A673 (cell line): ENCODE results near the gene AUP1. TPM values are rescaled to one million over a fixed set of nuclear protein-coding genes. Genes with fewer than 3 reads are reported as not detected.

Source experiments
- BruUV-seq: library from RNA; stranded (reverse); fragments of 400-500 nt; replicated peaks from 2 replicates; lab custom pipeline; 2021; lab: Mats Ljungman, UMichigan
- CTCF ChIA-PET: fragments of 300-600 bp; sonication (Branson Sonifier 250); formaldehyde crosslinking; loops from one replicate; lab custom pipeline; 2022; ENCODE audit warnings: antibody characterized with exemption; lab: Charles Lee
- POLR2A ChIA-PET: fragments of 300-600 bp; sonication (Branson Sonifier 250); formaldehyde crosslinking; loops from one replicate; lab custom pipeline; 2022; ENCODE audit warnings: antibody characterized with exemption; ENCODE audit not compliant: low non-redundant PET; lab: Charles Lee
- DNase-seq: peaks from one replicate; pipeline ENCODE4 v3.0.0-alpha.2; 2015; ENCODE audit warnings: low spot score
- H3K27ac ChIP-seq: fragments of 200-600 bp; sonication (generic); 2 replicates; pipeline ENCODE4 v1.5.1; 2016; ENCODE audit warnings: mixed run types, low read depth, mild to moderate bottlenecking, mixed read lengths, antibody characterized with exemption, low read length; ENCODE audit not compliant: poor library complexity, severe bottlenecking
- H3K27me3 ChIP-seq: fragments of 200-600 bp; sonication (generic); replicated peaks from 2 replicates; pipeline ENCODE4 v1.6.1; 2017; ENCODE audit warnings: mixed run types, low read depth, mild to moderate bottlenecking, mixed read lengths, antibody characterized with exemption, low read length; ENCODE audit not compliant: insufficient read depth, poor library complexity
- H3K36me3 ChIP-seq: fragments of 200-600 bp; sonication (generic); 2 replicates; pipeline ENCODE4 v1.6.1; 2016; ENCODE audit warnings: mixed run types, mild to moderate bottlenecking, mixed read lengths, antibody characterized with exemption, low read length; ENCODE audit not compliant: insufficient read depth, poor library complexity, severe bottlenecking
- H3K4me1 ChIP-seq: fragments of 200-600 bp; sonication (generic); 2 replicates; pipeline ENCODE4 v1.6.1; 2017; ENCODE audit warnings: mixed run types, mild to moderate bottlenecking, mixed read lengths, antibody characterized with exemption, low read length; ENCODE audit not compliant: insufficient read depth, poor library complexity, severe bottlenecking
- H3K4me3 ChIP-seq: fragments of 200-600 bp; sonication (generic); 2 replicates; pipeline ENCODE4 v1.5.1; 2016; ENCODE audit warnings: low read depth, mixed run types, mild to moderate bottlenecking, mixed read lengths, low read length; ENCODE audit not compliant: poor library complexity, severe bottlenecking
- H3K9me3 ChIP-seq: fragments of 200-600 bp; sonication (generic); 2 replicates; pipeline ENCODE4 v1.6.1; 2016; ENCODE audit warnings: mixed run types, low read depth, mild to moderate bottlenecking, mixed read lengths, antibody characterized with exemption, low read length; ENCODE audit not compliant: poor library complexity, severe bottlenecking
- CTCF ChIP-seq: fragments of 300-800, 200-600 bp; sonication (generic); conservative IDR thresholded peaks from 2 replicates; pipeline ENCODE4 v1.5.1; 2017; ENCODE audit warnings: low read depth, mild to moderate bottlenecking, antibody characterized with exemption, low read length, moderate library complexity, mixed read lengths
- EZH2 ChIP-seq: fragments of 200-600 bp; sonication (generic); IDR thresholded peaks from 2 replicates; pipeline ENCODE4 v1.6.1; 2017; ENCODE audit warnings: borderline replicate concordance, low read depth, mild to moderate bottlenecking, mixed read lengths, antibody characterized with exemption, low read length; ENCODE audit not compliant: poor library complexity, severe bottlenecking
- intact Hi-C: fragments of 100-400 bp; cut with micrococcal nuclease; formaldehyde crosslinking; loops from one replicate; pipeline ENCODE4 v1.10.0; 2022; ENCODE audit not compliant: unreplicated experiment
- total RNA-seq: library from RNA; stranded (reverse); gene quantifications from 2 replicates; pipeline ENCODE4 v1.2.3, GENCODE V29; 2021

AUP1 gene
- total RNA-seq, 1 experiment from 2014 or later = 126 TPM

DNA sequence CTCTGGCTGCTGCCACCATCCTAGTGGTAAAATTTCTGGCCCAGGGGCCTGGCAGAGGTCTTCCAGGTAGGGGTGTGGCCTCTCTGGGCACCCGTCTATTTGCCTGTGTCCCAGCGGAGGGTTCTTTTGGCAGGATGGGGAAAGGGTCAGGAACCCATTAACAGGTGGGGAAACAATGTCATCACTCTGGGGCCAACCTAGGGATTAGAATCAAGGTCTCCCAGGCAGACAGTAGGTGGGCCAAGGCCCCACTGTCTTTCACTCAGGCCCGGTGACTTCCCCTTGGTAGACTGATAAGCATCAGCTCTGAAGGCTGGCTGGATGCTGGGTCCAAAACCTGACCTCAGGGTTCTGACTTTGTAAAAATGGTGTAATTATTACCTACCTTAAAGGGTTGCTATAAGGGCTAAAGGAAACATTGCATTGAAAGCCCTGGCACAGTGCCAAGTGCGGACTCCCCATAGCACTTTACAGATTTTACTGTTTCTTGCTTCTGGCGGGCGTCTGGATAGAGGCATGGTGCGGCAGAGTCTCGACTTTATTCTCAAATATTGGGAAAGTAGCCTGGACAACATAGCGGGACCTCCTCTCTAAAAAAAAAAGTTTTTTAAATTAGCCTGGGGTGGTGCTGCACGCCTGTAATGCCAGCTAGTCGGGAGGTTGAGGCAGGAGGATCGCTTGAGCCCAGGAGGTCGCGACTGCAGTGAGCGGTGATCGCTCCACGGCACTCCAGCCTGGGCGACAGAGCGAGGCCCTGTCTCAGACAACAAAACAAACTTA lies 32.3 kb downstream of the AUP1 start:
- ChIA-PET POLR2A (no interaction called here), CTCF (interaction anchor here (0.5 kb wide), 1 partner anchor 45 kb away, joined by 5 read pairs; no protein-coding TSS in a partner anchor)
- intact Hi-C loops = no loop called here

DNA sequence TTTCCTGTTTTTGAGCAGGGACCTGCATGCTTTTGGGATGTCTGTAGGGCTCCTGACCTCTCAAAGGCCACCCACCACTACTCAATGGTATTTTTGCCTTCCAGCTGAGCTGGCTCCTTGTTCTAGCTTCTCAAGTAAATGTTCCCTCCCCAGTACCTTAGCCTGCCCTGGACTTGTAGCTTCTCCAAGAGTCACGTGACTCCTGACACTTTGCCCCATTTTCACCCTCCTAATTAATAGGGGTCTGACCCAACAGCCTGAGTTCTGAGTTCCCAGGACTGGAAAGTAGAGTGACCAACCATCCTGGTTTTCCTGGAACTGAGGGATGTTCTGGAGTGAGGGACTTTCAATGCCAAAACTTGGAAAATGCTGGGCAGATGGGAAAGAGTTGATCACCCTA lies 34.1 kb downstream of the AUP1 start:
- no peaks in the 10 kb centered on the region for H3K9me3 ChIP-seq
- peaks cover 30% of the 10 kb centered on the region for H3K27me3 ChIP-seq
- POLR2A ChIA-PET = interaction anchor here (0.6 kb wide), 1 partner anchor 873 kb away, joined by 3 read pairs; no protein-coding TSS in a partner anchor
- no TSS peak for BruUV-seq
- CTCF ChIA-PET = no interaction called here
- H3K4me1 ChIP-seq = peaks cover 5% of the 10 kb centered on the region
- no peak overlapping the region for H3K27ac ChIP-seq
- no peak for TF ChIP-seq EZH2
- TF ChIP-seq CTCF = no peak
- no peak overlapping the region for H3K4me3 ChIP-seq
- intact Hi-C loops = no loop called here
- no peak for DNase-seq
- H3K36me3 ChIP-seq = peaks cover 24% of the 10 kb centered on the region

More for the DNA sequence above, 32.3 kb downstream of the AUP1 start:
- TF ChIP-seq EZH2 = no peak
- no peak for TF ChIP-seq CTCF
- Histone ChIP-seq H3K36me3 (peaks cover 9% of the 10 kb centered on the region), H3K27me3 (peaks cover 31% of the 10 kb centered on the region), H3K27ac (no peak overlapping the region), H3K4me1 (peaks cover 5% of the 10 kb centered on the region), H3K4me3 (no peak overlapping the region), H3K9me3 (no peaks in the 10 kb centered on the region)
- no TSS peak for BruUV-seq
- DNase-seq = no peak

- intact Hi-C loops = no loop called here
- CTCF ChIA-PET = interaction anchor here (0.6 kb wide), 1 partner anchor 11 kb away, joined by 5 read pairs; the partner anchor contains the start of genes CCDC142 and TTC31
- DNase-seq = no peak
- Histone ChIP-seq H3K36me3 (peaks cover 27% of the 10 kb centered on the region), H3K27ac (no peak overlapping the region), H3K4me1 (peaks cover 5% of the 10 kb centered on the region), H3K27me3 (peaks cover 11% of the 10 kb centered on the region), H3K9me3 (no peaks in the 10 kb centered on the region), H3K4me3 (no peak overlapping the region)
- POLR2A ChIA-PET = no interaction called here
- no peak for TF ChIP-seq CTCF
- no peak for TF ChIP-seq EZH2
- BruUV-seq = no TSS peak
Measured at GRCh38 chr2:74493546-74493945, 36.0 kb downstream of the AUP1 start.
